GM12892 (cell line): ENCODE data around the gene TMEM242.

Experiments
- DNase-seq: peaks from one replicate; pipeline ENCODE4 v3.0.0; 2011; ENCODE audit not compliant: insufficient read length
- FAIRE-seq: peaks from 2 replicates; lab custom pipeline; 2011; peaks lifted over from hg19 to GRCh38; lab: Jason Lieb, UNC
- POLR2A ChIP-seq: IDR thresholded peaks from 2 replicates; pipeline ENCODE4 v1.6.1; 2011; ENCODE audit warnings: low read depth, low read length, control low read depth
- POLR2AphosphoS5 ChIP-seq: IDR thresholded peaks from 2 replicates; pipeline ENCODE4 v1.6.1; 2011; ENCODE audit warnings: low read depth, low read length, control low read depth
- TAF1 ChIP-seq: IDR thresholded peaks from 2 replicates; pipeline ENCODE4 v1.6.1; 2011; ENCODE audit warnings: low read depth, mild to moderate bottlenecking, control low read depth, low read length, borderline replicate concordance

TMEM242 gene

GRCh38 chr6:157267109-157267611 is 56.2 kb downstream of the TMEM242 start:
- no peak for FAIRE-seq
- no peak for TF ChIP-seq POLR2A
- no peak for TF ChIP-seq TAF1
- TF ChIP-seq POLR2AphosphoS5: no peak
- DNase-seq: no peak

GRCh38 chr6:157266274-157267101 is 56.8 kb downstream of the TMEM242 start:
- FAIRE-seq: peak; percentile 60

GRCh38 chr6:157265635-157266034 is 57.7 kb downstream of the TMEM242 start:
- no peak for DNase-seq
- no peak for FAIRE-seq
- TF ChIP-seq POLR2A (no peak), TAF1 (no peak)

More at GRCh38 chr6:157266274-157267101, 56.8 kb downstream of the TMEM242 start:
- DNase-seq: no peak
- TF ChIP-seq POLR2AphosphoS5 (no peak), TAF1 (no peak), POLR2A (no peak)

DNA sequence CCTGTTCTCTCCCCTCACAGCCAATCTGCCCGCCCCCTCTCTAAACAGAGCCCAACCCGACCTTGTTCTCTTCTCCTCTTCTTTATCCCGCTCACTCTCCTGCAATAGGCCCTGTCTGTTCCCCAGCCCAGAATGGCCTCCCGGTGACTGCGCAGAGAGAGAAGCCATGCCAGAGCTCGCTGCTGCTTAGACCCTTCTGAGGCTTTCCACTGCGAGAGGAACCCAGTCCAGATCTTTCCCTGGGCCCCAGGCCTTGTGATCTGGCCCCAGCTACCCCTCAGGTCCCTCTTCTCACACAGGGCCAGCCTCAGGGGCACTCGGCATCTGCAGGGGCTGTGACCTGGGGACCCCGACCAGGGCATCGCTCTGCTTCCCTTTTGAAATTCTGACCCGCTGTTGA is 58.1 kb downstream of the TMEM242 start:
- TF ChIP-seq TAF1: no peak
- no peak for TF ChIP-seq POLR2A
- no peak for TF ChIP-seq POLR2AphosphoS5
- FAIRE-seq (no peak), DNase-seq (no peak)

DNA sequence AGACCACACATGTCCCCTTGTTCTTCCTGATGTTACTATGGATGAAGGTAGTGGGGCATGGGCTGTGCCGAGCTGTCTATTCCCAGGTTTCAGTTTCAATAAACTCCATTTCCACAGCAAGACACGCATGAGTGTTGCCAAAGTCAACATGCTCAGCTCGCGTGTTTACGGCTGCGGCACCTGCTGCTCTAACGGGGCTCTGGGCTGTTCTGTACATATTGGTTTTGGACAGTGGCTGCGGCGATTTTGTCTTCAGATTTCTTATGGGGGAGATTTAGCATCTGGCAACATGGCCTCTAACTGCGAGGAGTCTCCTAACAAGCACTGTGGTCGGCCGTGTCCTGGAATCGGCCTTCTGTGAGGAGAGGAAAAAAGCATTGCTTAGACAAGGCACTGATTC is 58.6 kb downstream of the TMEM242 start:
- TF ChIP-seq POLR2AphosphoS5 (no peak), POLR2A (no peak), TAF1 (no peak)
- DNase-seq: no peak
- no peak for FAIRE-seq

GRCh38 chr6:157263881-157264397 is 59.4 kb downstream of the TMEM242 start:
- no peak for DNase-seq
- TF ChIP-seq POLR2AphosphoS5: no peak
- TF ChIP-seq TAF1: no peak
- no peak for TF ChIP-seq POLR2A
- FAIRE-seq: no peak

- TF ChIP-seq POLR2AphosphoS5: no peak
- TF ChIP-seq POLR2A: no peak
- TF ChIP-seq TAF1: no peak
- FAIRE-seq: no peak
- no peak for DNase-seq
These were observed 60.2 kb downstream of the TMEM242 start for GRCh38 chr6:157263146-157263545.

- no peak for FAIRE-seq
- TF ChIP-seq POLR2A (no peak), POLR2AphosphoS5 (no peak), TAF1 (no peak)
These were observed 61.7 kb downstream of the TMEM242 start for GRCh38 chr6:157261606-157262005.

GRCh38 chr6:157260735-157261410 is 62.4 kb downstream of the TMEM242 start:
- no peak for DNase-seq
- TF ChIP-seq POLR2A (no peak), POLR2AphosphoS5 (no peak), TAF1 (no peak)
- no peak for FAIRE-seq

More at GRCh38 chr6:157261606-157262005, 61.7 kb downstream of the TMEM242 start:
- DNase-seq: no peak

GRCh38 chr6:157259443-157259842 is 63.9 kb downstream of the TMEM242 start:
- TF ChIP-seq TAF1 (no peak), POLR2AphosphoS5 (no peak), POLR2A (no peak)
- DNase-seq (no peak), FAIRE-seq (no peak)

- TF ChIP-seq POLR2A (no peak), POLR2AphosphoS5 (no peak), TAF1 (no peak)
- no peak for FAIRE-seq
- DNase-seq: no peak
These were observed 64.4 kb downstream of the TMEM242 start for GRCh38 chr6:157258878-157259277.

- TF ChIP-seq POLR2A: no peak
- no peak for TF ChIP-seq POLR2AphosphoS5
- no peak for TF ChIP-seq TAF1
- FAIRE-seq (no peak), DNase-seq (no peak)
These were observed 68.2 kb downstream of the TMEM242 start for GRCh38 chr6:157255079-157255478.

DNA sequence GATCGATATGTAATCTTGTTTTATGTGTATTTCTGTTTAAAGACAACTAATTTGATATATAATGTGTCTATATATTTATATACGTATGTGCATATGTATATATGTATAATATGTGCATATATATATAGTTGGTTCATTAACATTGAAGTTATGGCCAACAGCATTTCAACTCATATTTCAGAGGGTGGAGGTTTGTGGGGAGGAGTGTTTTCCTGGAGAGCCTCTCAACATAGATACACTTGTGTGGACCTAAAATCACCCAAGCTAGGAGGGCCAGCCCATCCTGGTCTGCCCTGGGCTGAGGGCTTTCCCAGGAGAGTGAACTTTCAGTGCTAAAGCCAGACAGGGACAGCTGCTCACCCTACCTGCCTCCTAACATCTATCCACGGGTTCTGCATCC is 68.8 kb downstream of the TMEM242 start:
- DNase-seq (no peak), FAIRE-seq (no peak)
- no peak for TF ChIP-seq TAF1
- TF ChIP-seq POLR2A: no peak
- no peak for TF ChIP-seq POLR2AphosphoS5
